Neural cell (in vitro differentiated cells): Measurements from ENCODE around the gene PTGIR. TPM values are rescaled to one million over a fixed set of nuclear protein-coding genes. Genes with fewer than 3 reads are reported as not detected.
A peak's percentile ranks its signal among the peaks of the same experiment; 100 is the strongest.

Source experiments
- H2AFZ ChIP-seq: fragments of 200-600, 300-800 bp; sonication (generic), shearing (Covaris generic); 2 replicates; pipeline ENCODE4 v1.6.0; 2014; ENCODE audit warnings: low read depth, mild to moderate bottlenecking, antibody characterized with exemption, low read length, moderate library complexity
- H3F3A ChIP-seq: fragments of 200-600 bp; shearing (Covaris generic); 2 replicates; pipeline ENCODE4 v1.6.1; 2016; ENCODE audit warnings: mild to moderate bottlenecking, moderate library complexity, mixed read lengths, antibody characterized with exemption, low read length; ENCODE audit not compliant: insufficient read depth, poor library complexity, severe bottlenecking
- H3K27ac ChIP-seq: fragments of 200-600, 300-800 bp; sonication (generic), shearing (Covaris generic); 2 replicates; pipeline ENCODE4 v1.5.1; 2014; ENCODE audit warnings: mild to moderate bottlenecking, low read length, moderate library complexity
- H3K27me3 ChIP-seq: fragments of 300-800, 200-600 bp; sonication (generic), shearing (Covaris generic); 2 replicates; pipeline ENCODE4 v1.6.0; 2014; ENCODE audit warnings: mild to moderate bottlenecking, low read depth, low read length, moderate library complexity; ENCODE audit not compliant: insufficient read depth
- H3K36me3 ChIP-seq: fragments of 300-800, 200-600 bp; sonication (generic), shearing (Covaris generic); 2 replicates; pipeline ENCODE4 v1.5.1; 2014; ENCODE audit warnings: mild to moderate bottlenecking, antibody characterized with exemption, low read length, moderate library complexity; ENCODE audit not compliant: insufficient read depth
- H3K4me2 ChIP-seq: fragments of 300-800, 200-600 bp; sonication (generic), shearing (Covaris generic); 2 replicates; pipeline ENCODE4 v1.6.0; 2014; ENCODE audit warnings: mild to moderate bottlenecking, low read length
- H3K4me3 ChIP-seq: fragments of 300-800, 200-600 bp; sonication (generic), shearing (Covaris generic); 2 replicates; pipeline ENCODE4 v1.5.1; 2014; ENCODE audit warnings: mild to moderate bottlenecking, low read length, moderate library complexity
- H3K79me2 ChIP-seq: fragments of 200-600 bp; shearing (Covaris generic); replicated peaks from 2 replicates; pipeline ENCODE4 v1.6.0; 2014; ENCODE audit warnings: mild to moderate bottlenecking, low read length, moderate library complexity; ENCODE audit not compliant: insufficient read depth
- H3K9ac ChIP-seq: fragments of 300-800, 200-600 bp; sonication (generic), shearing (Covaris generic); 2 replicates; pipeline ENCODE4 v1.6.1; 2016; ENCODE audit warnings: mild to moderate bottlenecking, low read length, mixed read lengths
- H3K9me2 ChIP-seq: fragments of 200-600 bp; shearing (Covaris generic); 2 replicates; pipeline ENCODE4 v1.6.1; 2016; ENCODE audit warnings: mild to moderate bottlenecking, low read length, mixed read lengths; ENCODE audit not compliant: insufficient read depth
- H3K9me3 ChIP-seq: fragments of 200-600, 300-800 bp; sonication (generic), shearing (Covaris generic); 2 replicates; pipeline ENCODE4 v1.6.1; 2016; ENCODE audit warnings: mild to moderate bottlenecking, mixed run types, low read length, moderate library complexity, mixed read lengths
- H4K20me1 ChIP-seq: fragments of 200-600 bp; shearing (Covaris generic); 2 replicates; pipeline ENCODE4 v1.6.1; 2016; ENCODE audit warnings: mild to moderate bottlenecking, mixed run types; ENCODE audit not compliant: insufficient read depth
- CTCF ChIP-seq: fragments of 450-650 bp; IDR thresholded peaks from 2 replicates; pipeline ENCODE4 v1.5.1; 2014; ENCODE audit warnings: antibody characterized with exemption, mild to moderate bottlenecking, moderate library complexity; ENCODE audit not compliant: poor library complexity, severe bottlenecking
- EP300 ChIP-seq: fragments of 450-650 bp; conservative IDR thresholded peaks from 2 replicates; pipeline ENCODE4 v1.6.1; 2014; ENCODE audit warnings: antibody characterized with exemption, mild to moderate bottlenecking, moderate library complexity; ENCODE audit not compliant: poor library complexity, severe bottlenecking
- EZH2 ChIP-seq: fragments of 200-600, 300-800 bp; shearing (Covaris generic), sonication (generic); IDR thresholded peaks from 2 replicates; pipeline ENCODE4 v1.6.1; 2014; ENCODE audit warnings: antibody characterized with exemption, low read length, borderline replicate concordance, mild to moderate bottlenecking; ENCODE audit not compliant: insufficient read depth, poor library complexity, severe bottlenecking
- MXI1 ChIP-seq: fragments of 450-650 bp; conservative IDR thresholded peaks from 2 replicates; pipeline ENCODE4 v1.6.1; 2014; ENCODE audit warnings: antibody characterized with exemption, mild to moderate bottlenecking; ENCODE audit not compliant: poor library complexity, severe bottlenecking
- POLR2AphosphoS5 ChIP-seq: IDR thresholded peaks from 2 replicates; pipeline ENCODE4 v1.6.1; 2012
- RAD21 ChIP-seq: fragments of 450-650 bp; conservative IDR thresholded peaks from 2 replicates; pipeline ENCODE4 v1.6.1; 2014; ENCODE audit warnings: antibody characterized with exemption, mild to moderate bottlenecking, moderate library complexity
- REST ChIP-seq: IDR thresholded peaks from 2 replicates; pipeline ENCODE4 v1.6.1; 2012; ENCODE audit warnings: borderline replicate concordance
- SMC3 ChIP-seq: fragments of 450-650 bp; conservative IDR thresholded peaks from 2 replicates; pipeline ENCODE4 v1.6.1; 2014; ENCODE audit warnings: antibody characterized with exemption, mild to moderate bottlenecking, moderate library complexity; ENCODE audit not compliant: poor library complexity
- TAF1 ChIP-seq: IDR thresholded peaks from 2 replicates; pipeline ENCODE4 v1.6.1; 2012; ENCODE audit warnings: low read depth
- polyA plus RNA-seq: library from polyadenylated mRNA; depleted of rRNA; stranded (reverse); fragments of >200 nt; gene quantifications from 2 replicates; pipeline ENCODE4 v1.2.3, GENCODE V29; 2014

Gene PTGIR
- polyA plus RNA-seq, 1 donor from 2014 or later: not detected

- Histone ChIP-seq H3K9me2 (no peaks in the 10 kb centered on the region), H3K27ac (no peak overlapping the region), H3K27me3 (no peaks in the 10 kb centered on the region), H3K4me2 (no peak overlapping the region), H3F3A (no peaks in the 10 kb centered on the region), H4K20me1 (no peaks in the 10 kb centered on the region), H3K36me3 (no peaks in the 10 kb centered on the region), H3K4me3 (no peak overlapping the region), H2AFZ (no peak overlapping the region), H3K9me3 (no peaks in the 10 kb centered on the region), H3K79me2 (no peaks in the 10 kb centered on the region), H3K9ac (peak overlapping the region; percentile 20)
- TF ChIP-seq MXI1: no peak
- TF ChIP-seq POLR2AphosphoS5: no peak
- no peak for TF ChIP-seq TAF1
- peak; percentile 94 for TF ChIP-seq SMC3
- TF ChIP-seq CTCF: peak; percentile 89
- no peak for TF ChIP-seq EP300
- no peak for TF ChIP-seq REST
- peak; percentile 84 for TF ChIP-seq RAD21
- TF ChIP-seq EZH2: no peak
These were observed 10.7 kb downstream of the PTGIR start for GRCh38 chr19:46614114-46614722.

GRCh38 chr19:46613525-46613924 lies 11.4 kb downstream of the PTGIR start:
- no peak overlapping the region for H3K4me2 ChIP-seq
- H3K27ac ChIP-seq: no peak overlapping the region
- peak overlapping the region; percentile 20 for H3K9ac ChIP-seq
- H3F3A ChIP-seq: no peaks in the 10 kb centered on the region
- no peaks in the 10 kb centered on the region for H3K9me2 ChIP-seq
- H4K20me1 ChIP-seq: no peaks in the 10 kb centered on the region
- no peak overlapping the region for H2AFZ ChIP-seq
- H3K79me2 ChIP-seq: no peaks in the 10 kb centered on the region
- no peaks in the 10 kb centered on the region for H3K27me3 ChIP-seq
- no peak for TF ChIP-seq EZH2
- no peak for TF ChIP-seq MXI1
- TF ChIP-seq CTCF: no peak
- TF ChIP-seq SMC3: no peak
- TF ChIP-seq EP300: no peak
- no peak for TF ChIP-seq RAD21
- no peak for TF ChIP-seq TAF1
- TF ChIP-seq REST: no peak
- TF ChIP-seq POLR2AphosphoS5: no peak
- H3K4me3 ChIP-seq: no peak overlapping the region
- no peaks in the 10 kb centered on the region for H3K9me3 ChIP-seq
- no peaks in the 10 kb centered on the region for H3K36me3 ChIP-seq
